ENCODE data around the gene GSC.

DNA sequence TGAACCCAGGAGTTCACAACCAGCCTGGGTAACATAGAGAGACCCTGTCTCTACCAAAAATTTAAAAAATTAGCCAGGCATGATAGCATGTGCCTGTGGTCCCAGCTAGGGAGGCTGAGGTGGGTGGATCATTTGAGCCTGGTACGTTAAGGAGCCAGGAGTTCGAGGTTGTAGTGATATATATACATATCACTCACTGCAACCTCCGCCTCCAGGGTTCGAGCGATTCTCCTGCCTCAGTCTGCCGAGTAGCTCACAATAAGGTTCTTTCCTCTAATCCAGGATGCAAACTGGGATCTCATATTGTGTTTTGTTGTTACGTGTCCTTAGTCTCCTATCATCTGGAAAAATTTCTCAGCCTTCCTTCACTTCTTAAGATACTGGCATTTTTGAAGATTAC is 24.0 kb upstream of the GSC start:
- TF ChIP-seq, protein P1, sequence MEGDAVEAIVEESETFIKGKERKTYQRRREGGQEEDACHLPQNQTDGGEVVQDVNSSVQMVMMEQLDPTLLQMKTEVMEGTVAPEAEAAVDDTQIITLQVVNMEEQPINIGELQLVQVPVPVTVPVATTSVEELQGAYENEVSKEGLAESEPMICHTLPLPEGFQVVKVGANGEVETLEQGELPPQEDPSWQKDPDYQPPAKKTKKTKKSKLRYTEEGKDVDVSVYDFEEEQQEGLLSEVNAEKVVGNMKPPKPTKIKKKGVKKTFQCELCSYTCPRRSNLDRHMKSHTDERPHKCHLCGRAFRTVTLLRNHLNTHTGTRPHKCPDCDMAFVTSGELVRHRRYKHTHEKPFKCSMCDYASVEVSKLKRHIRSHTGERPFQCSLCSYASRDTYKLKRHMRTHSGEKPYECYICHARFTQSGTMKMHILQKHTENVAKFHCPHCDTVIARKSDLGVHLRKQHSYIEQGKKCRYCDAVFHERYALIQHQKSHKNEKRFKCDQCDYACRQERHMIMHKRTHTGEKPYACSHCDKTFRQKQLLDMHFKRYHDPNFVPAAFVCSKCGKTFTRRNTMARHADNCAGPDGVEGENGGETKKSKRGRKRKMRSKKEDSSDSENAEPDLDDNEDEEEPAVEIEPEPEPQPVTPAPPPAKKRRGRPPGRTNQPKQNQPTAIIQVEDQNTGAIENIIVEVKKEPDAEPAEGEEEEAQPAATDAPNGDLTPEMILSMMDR (IDR thresholded peaks at IDR 0.05; ENCODE audit: insufficient read depth, low read depth, low read length) = no peak
- TF ChIP-seq EZH2 (IDR thresholded peaks at IDR 0.05; ENCODE audit: insufficient read depth, low read length) = no peak

All from astrocyte (in vitro differentiated cells and primary cell).